GM12878 (cell line): ENCODE data around the gene EIF6. TPM values are rescaled to one million over a fixed set of nuclear protein-coding genes. Genes with fewer than 3 reads are reported as not detected.

ENCODE experiments used
- CBX3 ChIP-seq: fragments of 200-600 bp; sonication (generic); IDR thresholded peaks from 2 replicates; pipeline ENCODE4 v1.6.1; 2016; ENCODE audit warnings: low read depth, borderline replicate concordance
- IKZF1 ChIP-seq: fragments of 450-650 bp; conservative IDR thresholded peaks from 2 replicates; pipeline ENCODE4 v1.6.1; 2017; ENCODE audit warnings: antibody characterized with exemption, mild to moderate bottlenecking
- JUNB ChIP-seq: IDR thresholded peaks from 2 replicates; pipeline ENCODE4 v1.6.1; 2016; ENCODE audit warnings: antibody characterized with exemption, mild to moderate bottlenecking
- NR2C2 ChIP-seq: IDR thresholded peaks from 2 replicates; pipeline ENCODE4 v1.6.1; 2011; ENCODE audit warnings: borderline replicate concordance, low read depth; ENCODE audit not compliant: control insufficient read depth, insufficient read length
- RELA ChIP-seq: fragments of 450-650 bp; IDR thresholded peaks from 2 replicates; pipeline ENCODE4 v1.8.0; 2014; ENCODE audit warnings: borderline replicate concordance; ENCODE audit not compliant: partially characterized antibody
- SPI1 ChIP-seq: IDR thresholded peaks from 2 replicates; pipeline ENCODE4 v1.6.1; 2011; ENCODE audit warnings: low read depth, mild to moderate bottlenecking, low read length, moderate library complexity, borderline replicate concordance; ENCODE audit not compliant: insufficient read depth
- polyA plus RNA-seq, 11 experiments: library from polyadenylated mRNA; depleted of rRNA in 4 of 11; unstranded in 6 of 11; stranded (reverse) in 5 of 11; fragments of >200 nt; fragmentation: Nextera tagmentation in 4 of 11; fragmentation: Illumina TruSeq in 1 of 11; extraction: Ambion mirVana in 4 of 11; extraction: Trizol in 1 of 11; gene quantifications; 1 replicate in 1 of 11; 2 replicates in 10 of 11; pipeline versions ENCODE4 v1.2.1 to v1.2.3, GENCODE V29; 2011 to 2016; ENCODE audit warnings: inconsistent platforms in 2 of 11, missing spikeins in 2 of 11, low read depth in 1 of 11
- total RNA-seq, 4 experiments: library from RNA; depleted of rRNA in 3 of 4; stranded (reverse); fragments of >200 nt in 3 of 4; fragmentation: Illumina TruSeq in 1 of 4; extraction: Trizol in 1 of 4; gene quantifications; 2 replicates each; pipeline versions ENCODE4 v1.2.1 to v1.2.3, GENCODE V29; 2013 to 2021
- TF ChIP-seq, protein P1 (sequence below): fragments of 450-650 bp; IDR thresholded peaks from 2 replicates; pipeline ENCODE4 v1.6.1; 2017; ENCODE audit warnings: mild to moderate bottlenecking, moderate library complexity
- TF ChIP-seq, protein P2 (sequence below): fragments of 150-350 bp; IDR thresholded peaks from 2 replicates; pipeline ENCODE4 v1.6.1; 2016; ENCODE audit warnings: low read depth, low read length

Gene EIF6
- total and polyA plus RNA-seq, 10 of the 15 experiments (the other 5 are each of a cell fraction or from before 2014, with no cell fraction given) = 127 to 607 (median 197) TPM

DNA sequence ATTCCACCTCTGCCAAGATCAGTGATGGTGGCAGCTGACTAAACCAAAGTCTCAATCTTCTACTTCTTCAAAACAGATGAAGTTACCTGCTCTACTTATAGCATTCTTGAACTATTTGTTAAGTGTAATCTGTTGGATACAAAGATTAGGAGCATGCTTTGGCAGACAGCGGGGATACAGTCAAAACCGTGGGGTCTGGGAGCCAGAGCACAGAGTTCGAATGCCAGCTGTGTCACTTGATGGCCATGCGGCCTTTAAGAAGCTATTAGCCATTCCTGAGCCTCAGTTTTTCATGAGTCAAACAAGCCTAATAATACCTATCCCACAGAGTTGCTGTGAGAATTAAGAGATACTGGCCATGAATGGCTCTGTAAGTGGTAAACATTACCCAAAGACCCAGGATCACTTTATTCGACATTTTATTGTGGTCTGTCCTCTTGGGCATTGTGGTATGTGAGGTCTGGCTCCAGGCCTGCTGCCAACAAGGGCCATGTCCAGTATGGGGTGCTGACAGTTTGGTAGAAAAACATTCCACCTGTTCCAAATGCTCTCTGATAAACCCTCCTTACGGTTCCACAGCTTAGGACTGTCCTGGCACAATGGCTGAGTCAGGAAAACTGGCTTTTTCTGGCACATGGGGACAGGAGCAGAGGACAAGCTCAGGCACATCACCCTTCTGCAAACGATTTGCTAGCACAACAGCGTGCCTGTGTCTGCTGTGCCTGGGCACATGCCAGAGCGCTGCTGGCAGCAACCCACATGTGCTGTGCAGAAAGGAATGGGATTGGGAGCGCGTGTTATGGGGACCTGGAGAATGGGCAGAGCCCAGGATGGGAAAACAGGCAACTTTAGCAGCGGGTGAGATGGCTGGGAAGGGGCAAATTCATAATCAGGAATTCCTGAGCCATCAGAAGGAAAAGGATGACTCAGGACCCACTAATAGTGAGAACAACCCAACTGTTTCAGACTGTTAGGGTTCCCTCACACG, 23.4 kb upstream of the EIF6 start (continued):
- TF ChIP-seq, protein P1, sequence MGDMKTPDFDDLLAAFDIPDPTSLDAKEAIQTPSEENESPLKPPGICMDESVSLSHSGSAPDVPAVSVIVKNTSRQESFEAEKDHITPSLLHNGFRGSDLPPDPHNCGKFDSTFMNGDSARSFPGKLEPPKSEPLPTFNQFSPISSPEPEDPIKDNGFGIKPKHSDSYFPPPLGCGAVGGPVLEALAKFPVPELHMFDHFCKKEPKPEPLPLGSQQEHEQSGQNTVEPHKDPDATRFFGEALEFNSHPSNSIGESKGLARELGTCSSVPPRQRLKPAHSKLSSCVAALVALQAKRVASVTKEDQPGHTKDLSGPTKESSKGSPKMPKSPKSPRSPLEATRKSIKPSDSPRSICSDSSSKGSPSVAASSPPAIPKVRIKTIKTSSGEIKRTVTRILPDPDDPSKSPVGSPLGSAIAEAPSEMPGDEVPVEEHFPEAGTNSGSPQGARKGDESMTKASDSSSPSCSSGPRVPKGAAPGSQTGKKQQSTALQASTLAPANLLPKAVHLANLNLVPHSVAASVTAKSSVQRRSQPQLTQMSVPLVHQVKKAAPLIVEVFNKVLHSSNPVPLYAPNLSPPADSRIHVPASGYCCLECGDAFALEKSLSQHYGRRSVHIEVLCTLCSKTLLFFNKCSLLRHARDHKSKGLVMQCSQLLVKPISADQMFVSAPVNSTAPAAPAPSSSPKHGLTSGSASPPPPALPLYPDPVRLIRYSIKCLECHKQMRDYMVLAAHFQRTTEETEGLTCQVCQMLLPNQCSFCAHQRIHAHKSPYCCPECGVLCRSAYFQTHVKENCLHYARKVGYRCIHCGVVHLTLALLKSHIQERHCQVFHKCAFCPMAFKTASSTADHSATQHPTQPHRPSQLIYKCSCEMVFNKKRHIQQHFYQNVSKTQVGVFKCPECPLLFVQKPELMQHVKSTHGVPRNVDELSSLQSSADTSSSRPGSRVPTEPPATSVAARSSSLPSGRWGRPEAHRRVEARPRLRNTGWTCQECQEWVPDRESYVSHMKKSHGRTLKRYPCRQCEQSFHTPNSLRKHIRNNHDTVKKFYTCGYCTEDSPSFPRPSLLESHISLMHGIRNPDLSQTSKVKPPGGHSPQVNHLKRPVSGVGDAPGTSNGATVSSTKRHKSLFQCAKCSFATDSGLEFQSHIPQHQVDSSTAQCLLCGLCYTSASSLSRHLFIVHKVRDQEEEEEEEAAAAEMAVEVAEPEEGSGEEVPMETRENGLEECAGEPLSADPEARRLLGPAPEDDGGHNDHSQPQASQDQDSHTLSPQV = no peak
- TF ChIP-seq, protein P2, sequence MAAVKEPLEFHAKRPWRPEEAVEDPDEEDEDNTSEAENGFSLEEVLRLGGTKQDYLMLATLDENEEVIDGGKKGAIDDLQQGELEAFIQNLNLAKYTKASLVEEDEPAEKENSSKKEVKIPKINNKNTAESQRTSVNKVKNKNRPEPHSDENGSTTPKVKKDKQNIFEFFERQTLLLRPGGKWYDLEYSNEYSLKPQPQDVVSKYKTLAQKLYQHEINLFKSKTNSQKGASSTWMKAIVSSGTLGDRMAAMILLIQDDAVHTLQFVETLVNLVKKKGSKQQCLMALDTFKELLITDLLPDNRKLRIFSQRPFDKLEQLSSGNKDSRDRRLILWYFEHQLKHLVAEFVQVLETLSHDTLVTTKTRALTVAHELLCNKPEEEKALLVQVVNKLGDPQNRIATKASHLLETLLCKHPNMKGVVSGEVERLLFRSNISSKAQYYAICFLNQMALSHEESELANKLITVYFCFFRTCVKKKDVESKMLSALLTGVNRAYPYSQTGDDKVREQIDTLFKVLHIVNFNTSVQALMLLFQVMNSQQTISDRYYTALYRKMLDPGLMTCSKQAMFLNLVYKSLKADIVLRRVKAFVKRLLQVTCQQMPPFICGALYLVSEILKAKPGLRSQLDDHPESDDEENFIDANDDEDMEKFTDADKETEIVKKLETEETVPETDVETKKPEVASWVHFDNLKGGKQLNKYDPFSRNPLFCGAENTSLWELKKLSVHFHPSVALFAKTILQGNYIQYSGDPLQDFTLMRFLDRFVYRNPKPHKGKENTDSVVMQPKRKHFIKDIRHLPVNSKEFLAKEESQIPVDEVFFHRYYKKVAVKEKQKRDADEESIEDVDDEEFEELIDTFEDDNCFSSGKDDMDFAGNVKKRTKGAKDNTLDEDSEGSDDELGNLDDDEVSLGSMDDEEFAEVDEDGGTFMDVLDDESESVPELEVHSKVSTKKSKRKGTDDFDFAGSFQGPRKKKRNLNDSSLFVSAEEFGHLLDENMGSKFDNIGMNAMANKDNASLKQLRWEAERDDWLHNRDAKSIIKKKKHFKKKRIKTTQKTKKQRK = no peak
- TF ChIP-seq NR2C2 (no peak), IKZF1 (no peak), RELA (no peak), JUNB (no peak), SPI1 (no peak), CBX3 (no peak)
